Measurements from ENCODE around the gene RCSD1.

Gene RCSD1

GRCh38 chr1:167747988-167748387 is 118.0 kb downstream of the RCSD1 start:
- DNase-seq, result no peak

- no peak for DNase-seq
Observed at GRCh38 chr1:167748906-167749305, 118.9 kb downstream of the RCSD1 start.

GRCh38 chr1:167749741-167750140 is 119.7 kb downstream of the RCSD1 start:
- no peak for DNase-seq

GRCh38 chr1:167750641-167751040 is 120.6 kb downstream of the RCSD1 start:
- DNase-seq, result no peak

- no peak for DNase-seq
Observed at GRCh38 chr1:167751676-167752075, 121.6 kb downstream of the RCSD1 start.

- DNase-seq, result no peak
Observed at GRCh38 chr1:167752219-167752985, 122.4 kb downstream of the RCSD1 start.

- no peak for DNase-seq
Observed at GRCh38 chr1:167755654-167756053, 125.6 kb downstream of the RCSD1 start.
